Activated CD4-positive, alpha-beta memory T cell treated with anti-CD3 and anti-CD28 coated beads for 36 hours (primary cell): ENCODE data around the gene TLE3. TPM values are rescaled to one million over a fixed set of nuclear protein-coding genes. Genes with fewer than 3 reads are reported as not detected.
"Not testable (repeated sequence)": the region's sequence is repeated elsewhere in the genome, so short reads cannot be mapped to it uniquely, and the experiment has no call there.

Experiments used
- CTCF ChIA-PET: fragments of 350-600 bp; sonication (Branson Sonifier 250); formaldehyde crosslinking; loops from one replicate; lab custom pipeline; 2021; ENCODE audit warnings: antibody characterized with exemption, inconsistent platforms; lab: Charles Lee
- POLR2A ChIA-PET: fragments of 350-600 bp; sonication (Branson Sonifier 250); formaldehyde crosslinking; loops from one replicate; lab custom pipeline; 2021; ENCODE audit warnings: antibody characterized with exemption; lab: Charles Lee
- DNase-seq: peaks from one replicate; pipeline ENCODE4 v3.0.0-alpha.2; 2020
- H3K27ac Mint-ChIP-seq: one replicate; pipeline ENCODE4 v1.8.0; 2021; ENCODE audit warnings: mixed read lengths
- H3K27me3 Mint-ChIP-seq: one replicate; pipeline ENCODE4 v1.8.0; 2021; ENCODE audit warnings: mixed read lengths
- H3K36me3 Mint-ChIP-seq: one replicate; pipeline ENCODE4 v1.8.0; 2021; ENCODE audit warnings: mixed read lengths
- H3K4me1 Mint-ChIP-seq: one replicate; pipeline ENCODE4 v1.8.0; 2021; ENCODE audit warnings: low read depth, mixed read lengths
- H3K4me3 Mint-ChIP-seq: one replicate; pipeline ENCODE4 v1.8.0; 2021; ENCODE audit warnings: mild to moderate bottlenecking, mixed read lengths
- H3K9me3 Mint-ChIP-seq: one replicate; pipeline ENCODE4 v1.8.0; 2021; ENCODE audit warnings: mixed read lengths
- intact Hi-C: fragments of 100-400 bp; cut with micrococcal nuclease; formaldehyde crosslinking; loops from one replicate; pipeline ENCODE4 v1.15.1; 2023
- total RNA-seq, 2 experiments: library from RNA; stranded (reverse); gene quantifications; one replicate each; pipeline ENCODE4 v1.2.3, GENCODE V29; 2021

TLE3 gene
- total RNA-seq, 2 experiments from 2014 or later = 85.4 to 95.1 TPM

DNA sequence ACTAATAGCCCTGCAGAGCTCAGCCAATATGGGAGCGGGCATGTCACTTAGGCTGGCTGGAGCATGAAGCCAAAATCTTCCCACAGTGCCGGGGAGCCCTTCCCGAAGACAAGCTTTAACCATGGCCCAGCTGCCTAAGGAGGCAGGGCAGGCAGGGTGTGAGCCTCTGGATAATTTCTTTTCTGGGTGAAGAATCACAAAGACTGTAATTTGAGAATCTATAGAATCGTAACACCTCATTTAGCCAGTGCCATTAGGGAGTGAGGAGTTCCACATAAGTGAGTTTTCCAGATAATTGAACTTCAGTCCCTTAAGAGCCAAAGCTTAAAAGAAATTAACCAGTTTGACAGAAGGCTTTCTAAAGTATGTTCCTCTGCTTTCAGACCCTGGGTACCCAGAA, 40.2 kb upstream of the TLE3 start:
- POLR2A ChIA-PET = no interaction called here
- no peak overlapping the region for H3K4me3 Mint-ChIP-seq
- DNase-seq = no peak
- H3K27me3 Mint-ChIP-seq = peaks cover 9% of the 10 kb centered on the region
- H3K36me3 Mint-ChIP-seq = no peaks in the 10 kb centered on the region
- H3K4me1 Mint-ChIP-seq = peaks cover 32% of the 10 kb centered on the region
- H3K27ac Mint-ChIP-seq = no peak overlapping the region
- CTCF ChIA-PET = interaction anchor here (0.9 kb wide), 1 partner anchor 322 kb away, joined by 3 read pairs; no protein-coding TSS in a partner anchor
- intact Hi-C loops = no loop called here
- no peaks in the 10 kb centered on the region for H3K9me3 Mint-ChIP-seq

DNA sequence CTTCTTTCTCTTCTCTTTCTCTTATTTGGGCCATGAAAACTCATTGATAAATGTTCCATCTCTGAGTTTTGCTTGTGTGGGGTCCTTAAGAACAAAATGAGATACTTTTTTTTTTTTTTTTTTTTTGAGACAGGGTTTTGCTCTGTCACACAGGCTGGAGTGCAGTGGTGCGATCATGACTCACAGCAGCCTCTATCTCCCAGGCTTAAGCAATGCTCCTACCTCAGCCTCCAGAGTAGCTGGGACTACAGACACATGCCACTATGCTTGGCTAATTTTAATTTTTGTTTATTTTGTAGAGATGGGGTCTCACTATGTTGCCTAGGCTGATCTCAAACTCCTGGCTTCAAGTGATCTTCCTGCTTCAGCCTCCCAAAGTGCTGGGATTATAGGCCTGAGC, 39.3 kb upstream of the TLE3 start:
- H3K4me3 Mint-ChIP-seq, H3K36me3 Mint-ChIP-seq, CTCF ChIA-PET, H3K27ac Mint-ChIP-seq, H3K27me3 Mint-ChIP-seq, DNase-seq, POLR2A ChIA-PET, H3K9me3 Mint-ChIP-seq, intact Hi-C loops: not testable (repeated sequence)
- peaks cover 24% of the 10 kb centered on the region for H3K4me1 Mint-ChIP-seq

DNA sequence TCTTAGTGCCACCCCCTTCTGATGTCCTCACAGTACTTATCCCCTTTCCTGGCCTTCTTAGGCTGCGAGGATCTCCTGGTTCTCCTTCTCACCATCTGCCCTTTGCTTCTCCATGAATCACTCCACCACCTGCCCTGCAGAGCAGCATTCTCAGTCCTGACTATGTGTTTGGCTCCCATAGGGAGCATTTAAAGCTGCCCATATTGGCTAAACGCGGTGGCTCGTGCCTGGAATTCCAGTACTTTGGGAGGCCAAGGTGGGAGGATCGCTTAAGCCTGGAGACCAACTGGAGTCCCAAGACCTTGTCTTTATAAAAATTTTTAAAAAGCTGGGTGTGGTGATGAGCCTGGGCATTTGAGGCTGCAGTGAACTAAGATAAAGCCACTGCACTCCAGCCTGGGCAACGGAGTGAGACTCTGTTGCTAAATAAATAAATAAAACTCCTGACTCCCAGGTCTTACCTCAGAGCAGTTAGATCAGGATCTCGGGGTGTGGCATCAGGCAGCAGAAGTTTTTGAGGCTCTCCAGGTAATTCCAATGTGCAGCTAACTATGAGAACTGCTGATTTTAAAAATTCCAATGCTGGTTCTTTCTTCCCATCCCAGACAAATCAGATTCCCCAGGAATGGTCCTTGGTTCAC, 36.2 kb upstream of the TLE3 start:
- intact Hi-C loops = no loop called here
- no peak overlapping the region for H3K4me3 Mint-ChIP-seq
- CTCF ChIA-PET = no interaction called here

DNA sequence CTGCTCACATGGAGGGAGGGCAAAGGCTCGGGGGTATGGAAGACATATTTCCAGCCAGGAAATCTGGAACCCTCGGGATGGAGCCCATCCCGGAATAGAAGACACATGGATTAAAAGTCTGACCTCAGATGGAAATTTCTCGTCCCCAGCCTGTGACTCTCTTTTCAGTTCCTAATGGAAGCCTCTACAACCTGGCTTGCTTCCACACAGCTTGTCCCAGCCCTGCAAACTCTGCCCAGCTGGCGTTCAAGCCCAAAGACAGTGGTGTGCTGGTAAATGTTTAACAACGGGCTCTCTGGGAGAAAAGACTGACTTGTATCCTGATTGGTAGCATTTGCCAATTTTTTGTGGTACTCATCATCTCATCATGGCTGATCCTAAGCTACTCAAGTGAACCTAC, 35.6 kb upstream of the TLE3 start:
- CTCF ChIA-PET = no interaction called here
- H3K4me3 Mint-ChIP-seq = no peak overlapping the region
- POLR2A ChIA-PET = no interaction called here

More for the DNA sequence above, 36.2 kb upstream of the TLE3 start:
- Mint-ChIP-seq H3K27ac (no peak overlapping the region), H3K4me1 (no peaks in the 10 kb centered on the region), H3K27me3 (peaks cover 1% of the 10 kb centered on the region), H3K36me3 (no peaks in the 10 kb centered on the region), H3K9me3 (no peaks in the 10 kb centered on the region)
- POLR2A ChIA-PET = no interaction called here
- no peak for DNase-seq

DNA sequence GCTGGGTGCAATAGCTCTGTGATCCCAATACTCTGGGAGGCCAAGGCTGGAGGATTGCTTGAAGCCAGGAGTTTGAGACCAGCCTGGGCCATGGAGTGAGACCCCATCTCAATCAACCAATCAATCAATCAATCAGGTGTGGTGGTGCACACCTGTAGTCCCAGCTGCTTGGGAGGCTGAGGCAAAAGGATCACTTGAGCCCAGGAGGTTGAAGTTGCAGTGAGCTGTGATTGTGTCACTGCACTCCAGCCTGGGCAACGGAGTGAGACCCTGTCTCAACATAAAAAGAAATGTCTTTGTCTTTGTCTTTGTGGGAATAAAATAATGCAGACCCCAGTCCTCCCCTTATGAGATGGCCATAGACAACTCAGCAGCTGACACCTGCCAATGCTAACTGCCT, 34.9 kb upstream of the TLE3 start:
- ChIA-PET CTCF (interaction anchor here (0.6 kb wide), 1 partner anchor 22 kb away, joined by 3 read pairs; no protein-coding TSS in a partner anchor), POLR2A (no interaction called here)
- no peak for DNase-seq
- Mint-ChIP-seq H3K36me3 (no peaks in the 10 kb centered on the region), H3K27ac (no peak overlapping the region), H3K4me3 (no peak overlapping the region), H3K4me1 (peaks cover 3% of the 10 kb centered on the region), H3K27me3 (peaks cover 1% of the 10 kb centered on the region), H3K9me3 (no peaks in the 10 kb centered on the region)
- intact Hi-C loops = no loop called here

More for the DNA sequence above, 35.6 kb upstream of the TLE3 start:
- Mint-ChIP-seq H3K9me3 (no peaks in the 10 kb centered on the region), H3K36me3 (no peaks in the 10 kb centered on the region), H3K4me1 (no peaks in the 10 kb centered on the region), H3K27ac (no peak overlapping the region), H3K27me3 (no peaks in the 10 kb centered on the region)
- no peak for DNase-seq
- intact Hi-C loops = no loop called here

DNA sequence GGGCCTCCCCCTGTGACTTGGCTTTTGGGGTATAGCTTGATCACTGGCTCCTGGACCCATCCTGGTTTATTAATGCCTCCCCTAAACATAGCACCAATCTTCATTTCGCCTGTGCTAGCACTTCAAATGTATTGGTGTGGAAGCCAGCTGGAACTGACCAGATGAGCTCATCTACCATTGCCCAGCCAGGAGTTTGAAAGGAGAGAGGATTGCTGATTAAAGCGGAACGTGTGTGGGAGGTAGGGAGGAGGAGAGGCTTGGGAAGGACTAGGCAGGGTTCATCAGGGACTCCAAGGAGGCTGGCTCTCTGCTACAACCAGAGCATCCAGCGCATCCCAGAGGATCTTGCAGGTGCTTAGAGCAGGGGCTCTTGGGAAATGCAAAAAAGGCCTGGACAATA, 34.4 kb upstream of the TLE3 start:
- H3K36me3 Mint-ChIP-seq = no peaks in the 10 kb centered on the region
- intact Hi-C loops = no loop called here
- ChIA-PET POLR2A (interaction anchor here (1.3 kb wide), 1 partner anchor 8 kb away, joined by 3 read pairs; no protein-coding TSS in a partner anchor), CTCF (interaction anchor here (0.6 kb wide), 1 partner anchor 22 kb away, joined by 3 read pairs; no protein-coding TSS in a partner anchor)
- H3K27ac Mint-ChIP-seq = no peak overlapping the region
- DNase-seq = no peak
- H3K4me1 Mint-ChIP-seq = peaks cover 3% of the 10 kb centered on the region
- H3K9me3 Mint-ChIP-seq = no peaks in the 10 kb centered on the region
- H3K4me3 Mint-ChIP-seq = no peak overlapping the region
- H3K27me3 Mint-ChIP-seq = peaks cover 1% of the 10 kb centered on the region

DNA sequence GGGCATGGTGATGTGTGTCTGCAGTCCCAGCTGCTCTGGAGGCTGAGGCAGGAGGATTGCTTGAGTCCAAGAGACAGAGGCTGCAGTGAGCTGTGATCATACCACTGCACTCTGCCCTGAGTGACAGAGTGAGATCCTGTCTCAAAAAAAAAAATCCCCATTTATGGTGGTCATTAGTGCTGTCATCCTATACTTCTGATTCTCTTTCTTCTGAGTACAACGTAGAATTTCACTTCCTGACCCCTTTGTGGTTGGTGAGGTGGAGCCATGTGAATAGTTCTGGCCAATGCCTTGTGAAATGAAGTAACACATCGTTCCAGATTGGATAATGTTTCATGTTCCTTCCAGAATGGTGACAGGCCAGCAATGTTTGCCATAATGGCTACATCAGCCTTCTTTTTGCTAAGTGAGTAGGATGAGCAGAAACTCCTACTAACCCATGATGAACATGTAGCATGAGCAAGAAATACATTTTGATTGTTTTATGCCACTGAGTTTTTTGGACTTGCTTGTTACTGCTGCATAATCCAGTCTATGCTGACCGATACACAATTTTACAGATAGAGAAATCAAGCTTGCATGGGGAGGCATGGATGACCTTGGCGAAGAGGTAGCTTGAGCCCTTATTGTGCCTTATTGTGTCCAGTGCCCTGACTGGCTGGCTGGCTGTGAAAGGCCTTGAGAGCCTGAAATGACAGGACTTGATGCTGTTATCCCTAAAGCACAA, 30.9 kb upstream of the TLE3 start:
- DNase-seq = no peak
- Mint-ChIP-seq H3K36me3 (no peaks in the 10 kb centered on the region), H3K9me3 (no peaks in the 10 kb centered on the region), H3K27me3 (peaks cover 11% of the 10 kb centered on the region), H3K4me1 (peaks cover 3% of the 10 kb centered on the region), H3K27ac (no peak overlapping the region), H3K4me3 (no peak overlapping the region)
- ChIA-PET CTCF (interaction anchor here (1.4 kb wide), 1 partner anchor 338 kb away, joined by 4 read pairs; no protein-coding TSS in a partner anchor), POLR2A (interaction anchor here (0.8 kb wide), 1 partner anchor 12 kb away, joined by 4 read pairs; no protein-coding TSS in a partner anchor)
- intact Hi-C loops = no loop called here

DNA sequence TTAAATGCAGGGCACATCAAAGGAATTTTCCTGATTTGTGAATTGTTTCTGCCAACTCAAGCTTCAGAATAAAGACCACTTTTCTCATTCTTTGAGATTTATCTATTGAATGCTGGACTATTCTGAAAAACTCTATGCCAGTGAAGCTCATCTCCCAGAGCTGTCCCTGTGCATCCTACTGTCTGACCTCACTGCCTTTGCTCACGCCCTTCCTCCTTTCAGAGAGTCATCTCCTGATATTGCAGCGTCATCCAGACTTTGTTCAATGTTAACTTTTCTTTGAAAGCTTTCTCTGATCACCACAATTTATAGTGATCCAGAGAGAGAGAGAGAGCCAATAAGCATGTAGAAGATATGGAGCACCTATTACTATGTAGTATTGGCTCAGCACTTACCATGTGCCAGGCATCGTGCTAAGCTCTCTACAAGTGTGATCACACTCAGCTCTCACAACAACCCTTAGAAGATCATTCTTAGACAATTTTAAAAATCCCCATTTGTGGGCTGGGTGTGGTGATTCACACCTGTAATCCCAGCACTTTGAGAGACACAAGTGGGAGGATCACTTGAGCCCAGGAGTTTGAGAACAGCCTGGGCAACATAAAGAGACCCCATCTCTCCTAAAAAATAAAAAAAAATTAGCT, 30.2 kb upstream of the TLE3 start:
- ChIA-PET POLR2A (interaction anchor here (0.8 kb wide), 1 partner anchor 13 kb away, joined by 4 read pairs; no protein-coding TSS in a partner anchor), CTCF (interaction anchor here (1.4 kb wide), 1 partner anchor 339 kb away, joined by 4 read pairs; no protein-coding TSS in a partner anchor)
- peaks cover 11% of the 10 kb centered on the region for H3K27me3 Mint-ChIP-seq
- intact Hi-C loops = no loop called here
- H3K27ac Mint-ChIP-seq = no peak overlapping the region
- peaks cover 3% of the 10 kb centered on the region for H3K4me1 Mint-ChIP-seq
- no peaks in the 10 kb centered on the region for H3K36me3 Mint-ChIP-seq
- no peaks in the 10 kb centered on the region for H3K9me3 Mint-ChIP-seq
- H3K4me3 Mint-ChIP-seq = no peak overlapping the region
- DNase-seq = no peak

DNA sequence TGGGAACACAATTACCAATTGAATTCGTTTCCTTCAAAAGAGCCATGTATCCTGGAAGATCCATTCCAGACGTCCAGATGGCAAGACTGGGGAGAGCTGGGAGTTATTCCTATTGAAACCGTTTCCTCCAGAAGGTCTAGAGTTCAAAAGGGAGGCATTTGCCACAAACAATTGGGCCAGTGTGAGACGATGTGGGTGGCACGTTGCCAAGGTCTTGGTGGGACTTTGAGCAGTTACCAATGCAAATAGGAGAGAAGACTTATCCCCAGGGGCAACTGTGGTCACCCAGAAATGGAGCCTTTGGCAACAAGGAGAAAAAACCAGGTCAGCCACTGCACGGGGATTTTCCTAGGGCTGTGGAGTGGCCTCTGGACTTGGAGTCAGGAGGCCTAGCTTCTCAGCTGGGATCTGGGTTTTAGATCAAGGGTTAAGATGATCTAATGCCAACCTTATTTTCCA, 29.6 kb upstream of the TLE3 start:
- no peak overlapping the region for H3K27ac Mint-ChIP-seq
- H3K9me3 Mint-ChIP-seq = no peaks in the 10 kb centered on the region
- intact Hi-C loops = no loop called here
- peaks cover 11% of the 10 kb centered on the region for H3K27me3 Mint-ChIP-seq
- DNase-seq = no peak
- peaks cover 4% of the 10 kb centered on the region for H3K4me1 Mint-ChIP-seq
- CTCF ChIA-PET = interaction anchor here (1.4 kb wide), 1 partner anchor 340 kb away, joined by 4 read pairs; no protein-coding TSS in a partner anchor
- H3K36me3 Mint-ChIP-seq = no peaks in the 10 kb centered on the region
- no peak overlapping the region for H3K4me3 Mint-ChIP-seq
- POLR2A ChIA-PET = no interaction called here

DNA sequence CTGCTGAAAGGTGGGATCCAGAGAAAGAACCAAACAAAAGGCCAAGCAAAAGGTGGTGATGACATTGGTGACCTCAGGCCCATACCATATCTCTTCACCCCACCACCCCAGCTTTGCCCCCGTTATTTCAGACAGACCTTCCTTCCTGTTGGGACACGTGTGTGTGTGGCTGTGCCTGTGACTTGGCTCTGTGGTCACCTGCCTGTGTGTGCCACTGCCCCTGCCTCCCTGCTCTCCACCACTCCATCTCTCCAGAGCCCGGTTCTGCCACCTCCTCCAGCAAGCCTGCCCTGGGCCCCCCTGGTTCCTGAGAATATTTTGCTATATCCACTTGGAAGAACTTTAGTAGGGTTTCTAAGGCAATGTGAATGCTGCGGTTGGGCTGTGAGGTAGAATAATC, 28.6 kb upstream of the TLE3 start:
- H3K36me3 Mint-ChIP-seq = no peaks in the 10 kb centered on the region
- POLR2A ChIA-PET = no interaction called here
- H3K9me3 Mint-ChIP-seq = no peaks in the 10 kb centered on the region
- no peak overlapping the region for H3K27ac Mint-ChIP-seq
- DNase-seq = no peak
- intact Hi-C loops = no loop called here
- peaks cover 6% of the 10 kb centered on the region for H3K4me1 Mint-ChIP-seq
- no peak overlapping the region for H3K4me3 Mint-ChIP-seq
- CTCF ChIA-PET = no interaction called here
- peaks cover 11% of the 10 kb centered on the region for H3K27me3 Mint-ChIP-seq

DNA sequence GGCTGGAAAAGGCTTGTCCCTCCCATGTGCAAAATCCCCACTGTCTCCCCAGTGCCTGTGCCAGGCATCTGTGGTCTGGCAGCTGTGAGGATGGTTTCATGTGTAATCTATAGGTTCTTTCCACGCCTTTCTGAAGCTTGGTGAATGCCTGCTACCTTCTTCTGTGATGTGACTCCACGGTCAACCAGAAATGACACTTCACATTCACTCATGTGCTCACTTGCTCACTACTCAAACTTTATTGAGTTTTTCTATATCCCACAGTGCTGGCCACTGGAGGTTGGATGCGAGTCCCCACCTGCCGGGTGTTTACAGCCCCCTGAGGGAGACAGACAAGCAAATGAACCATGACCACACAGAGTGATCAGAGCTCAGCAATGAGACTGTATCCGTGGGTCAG, 27.9 kb upstream of the TLE3 start:
- Mint-ChIP-seq H3K9me3 (no peaks in the 10 kb centered on the region), H3K27ac (no peak overlapping the region), H3K27me3 (peaks cover 11% of the 10 kb centered on the region), H3K36me3 (no peaks in the 10 kb centered on the region), H3K4me3 (no peak overlapping the region), H3K4me1 (peaks cover 6% of the 10 kb centered on the region)
- CTCF ChIA-PET = no interaction called here
- DNase-seq = no peak
- intact Hi-C loops = no loop called here
- POLR2A ChIA-PET = no interaction called here
